Body of pancreas (tissue), 4 donors: ENCODE data around the gene ITIH4.

Experiments used
- CTCF ChIP-seq, 7 experiments: fragments of 450-650 bp in 4 of 7; fragments of 200-600 bp in 3 of 7; sonication (generic) in 3 of 7; IDR thresholded peaks; one replicate each; pipeline ENCODE4 v1.5.1; 2016 to 2019; ENCODE audit warnings: antibody characterized with exemption in 7 of 7
- POLR2A ChIP-seq, 3 donors: fragments of 450-650 bp; IDR thresholded peaks; one replicate each; pipeline ENCODE4 v1.6.1; 2016; ENCODE audit warnings: antibody characterized with exemption in 3 of 3, mild to moderate bottlenecking in 2 of 3

GRCh38 chr3:52771334-52771681 lies 59.2 kb downstream of the ITIH4 start:
- no peak for TF ChIP-seq POLR2A (IDR thresholded peaks at IDR 0.05)
- no peak for TF ChIP-seq CTCF (IDR thresholded peaks at IDR 0.05)
